CD14-positive monocyte (primary cell): Measurements from ENCODE around the gene HEPACAM2. TPM values are rescaled to one million over a fixed set of nuclear protein-coding genes. Genes with fewer than 3 reads are reported as not detected.
A peak's percentile ranks its signal among the peaks of the same experiment; 100 is the strongest.

Experiments used
- DNase-seq, 3 donors: peaks; one replicate each; pipeline ENCODE4 v3.0.0-alpha.2; 2011 to 2022
- H2AFZ ChIP-seq: 2 replicates; pipeline ENCODE4 v1.6.0; 2012; ENCODE audit warnings: mild to moderate bottlenecking, low read depth, low read length, inconsistent platforms; ENCODE audit not compliant: insufficient read depth, poor library complexity, severe bottlenecking
- H3K27ac ChIP-seq, 2 donors: 1 replicate in 1 of 2; 2 replicates in 1 of 2; pipeline ENCODE4 v1.5.1; 2012 to 2013; ENCODE audit warnings: low read length in 2 of 2, control low read depth in 1 of 2, inconsistent platforms in 1 of 2, low read depth in 1 of 2, mild to moderate bottlenecking in 1 of 2
- H3K27me3 ChIP-seq, 2 donors: one replicate each; pipeline versions ENCODE4 v1.6.0 to v1.6.1; 2011 to 2013; ENCODE audit warnings: low read length in 2 of 2; ENCODE audit not compliant: control insufficient read depth in 2 of 2, insufficient read depth in 2 of 2
- H3K36me3 ChIP-seq, 2 donors: replicated peaks in 1 of 2; 1 replicate in 1 of 2; 2 replicates in 1 of 2; pipeline versions ENCODE4 v1.5.1 to v1.6.1; 2012 to 2013; ENCODE audit warnings: low read length in 2 of 2, control low read depth in 1 of 2, inconsistent platforms in 1 of 2, mild to moderate bottlenecking in 1 of 2; ENCODE audit not compliant: insufficient read depth in 2 of 2, control insufficient read depth in 1 of 2
- H3K4me1 ChIP-seq, 2 donors: 1 replicate in 1 of 2; 2 replicates in 1 of 2; pipeline versions ENCODE4 v1.5.1 to v1.6.1; 2012 to 2013; ENCODE audit warnings: low read length in 2 of 2, control low read depth in 1 of 2, inconsistent platforms in 1 of 2, mild to moderate bottlenecking in 1 of 2, moderate library complexity in 1 of 2; ENCODE audit not compliant: insufficient read depth in 2 of 2, control insufficient read depth in 1 of 2
- H3K4me2 ChIP-seq: replicated peaks from 2 replicates; pipeline ENCODE3; 2012; ENCODE audit warnings: low read length, moderate library complexity, mild to moderate bottlenecking; ENCODE audit not compliant: poor library complexity, severe bottlenecking; ENCODE audit errors: extremely low read depth
- H3K4me3 ChIP-seq, 3 experiments: fragments of 200-600 bp in 1 of 3; sonication (generic) in 1 of 3; replicated peaks in 1 of 3; 1 replicate in 2 of 3; 2 replicates in 1 of 3; pipeline ENCODE4 v1.5.1; 2011 to 2013; ENCODE audit warnings: low read length in 3 of 3, mild to moderate bottlenecking in 3 of 3, control low read depth in 2 of 3, low read depth in 2 of 3, inconsistent platforms in 1 of 3, moderate library complexity in 1 of 3
- H3K79me2 ChIP-seq: 2 replicates; pipeline ENCODE4 v1.6.0; 2012; ENCODE audit warnings: mild to moderate bottlenecking, control low read depth, inconsistent platforms, low read length, moderate library complexity; ENCODE audit not compliant: insufficient read depth
- H3K9ac ChIP-seq: 2 replicates; pipeline ENCODE4 v1.6.0; 2017; ENCODE audit warnings: low read length, mild to moderate bottlenecking; ENCODE audit not compliant: insufficient read depth, poor library complexity, severe bottlenecking
- H3K9me3 ChIP-seq, 2 donors: replicated peaks in 1 of 2; 1 replicate in 1 of 2; 2 replicates in 1 of 2; pipeline versions ENCODE4 v1.5.1 to v1.6.1; 2012 to 2013; ENCODE audit warnings: low read length in 2 of 2, control low read depth in 1 of 2; ENCODE audit not compliant: control insufficient read depth in 1 of 2, insufficient read depth in 1 of 2
- H4K20me1 ChIP-seq: 2 replicates; pipeline ENCODE4 v1.6.0; 2012; ENCODE audit warnings: mild to moderate bottlenecking, low read length, control low read depth, moderate library complexity; ENCODE audit not compliant: insufficient read depth
- H3K27ac Mint-ChIP-seq, 7 donors: one replicate each; pipeline ENCODE4 v1.8.0; 2020; ENCODE audit warnings: mild to moderate bottlenecking in 7 of 7, mixed read lengths in 7 of 7, moderate library complexity in 6 of 7, inconsistent platforms in 2 of 7
- H3K27me3 Mint-ChIP-seq, 3 donors: one replicate each; pipeline ENCODE4 v1.8.0; 2021 to 2022; ENCODE audit warnings: low read depth in 3 of 3, mild to moderate bottlenecking in 3 of 3, mixed read lengths in 3 of 3, moderate library complexity in 3 of 3, inconsistent platforms in 1 of 3
- H3K36me3 Mint-ChIP-seq, 2 donors: one replicate each; pipeline ENCODE4 v1.8.0; 2020; ENCODE audit warnings: mixed read lengths in 2 of 2, inconsistent platforms in 1 of 2, mild to moderate bottlenecking in 1 of 2
- H3K4me1 Mint-ChIP-seq: one replicate; pipeline ENCODE4 v1.8.0; 2020; ENCODE audit warnings: mild to moderate bottlenecking, mixed read lengths
- H3K4me3 Mint-ChIP-seq, 2 donors: one replicate each; pipeline ENCODE4 v1.8.0; 2020; ENCODE audit warnings: mild to moderate bottlenecking in 2 of 2, mixed read lengths in 2 of 2, moderate library complexity in 1 of 2
- H3K9me3 Mint-ChIP-seq, 7 donors: one replicate each; pipeline ENCODE4 v1.8.0; 2020 to 2022; ENCODE audit warnings: mixed read lengths in 7 of 7, mild to moderate bottlenecking in 6 of 7, moderate library complexity in 6 of 7, inconsistent platforms in 2 of 7
- CTCF ChIP-seq: fragments of 200-600 bp; IDR thresholded peaks from one replicate; pipeline ENCODE4 v1.8.0; 2022; ENCODE audit warnings: antibody characterized with exemption, mild to moderate bottlenecking
- WGBS: methylation state at CpG from one replicate; pipeline ENCODE4 v1.1.5; 2013; ENCODE audit warnings: missing lambda C conversion rate; ENCODE audit not compliant: insufficient coverage; 5-methylcytosine and 5-hydroxymethylcytosine counted together
- intact Hi-C, 2 donors: fragments of 100-400 bp; cut with micrococcal nuclease; formaldehyde crosslinking; loops; one replicate each; pipeline versions ENCODE4 v1.15.0 to v1.15.1; 2023
- polyA plus RNA-seq, 3 donors: library from polyadenylated mRNA; depleted of rRNA in 1 of 3; unstranded in 2 of 3; stranded (reverse) in 1 of 3; fragments of 300-500 nt in 2 of 3; fragments of >200 nt in 1 of 3; fragmentation: Illumina TruSeq in 2 of 3; gene quantifications; 1 replicate in 2 of 3; 2 replicates in 1 of 3; pipeline ENCODE4 v1.2.3, GENCODE V29; 2012 to 2021

The HEPACAM2 gene
- polyA plus RNA-seq, 3 donors: 0.11 TPM; not detected in 2

GRCh38 chr7:93231799-93232672, 5.8 kb upstream of the HEPACAM2 start, which contains the start of gene VPS50:
VPS50 (plus strand) TSS chr7:93232366; CDS start chr7:93232468, 102 bp downstream.
- Histone ChIP-seq H3K79me2 (peaks cover 44% of the 10 kb centered on the region), H3K4me2 (peak within 1 kb of the TSS; percentile 84), H3K9me3 (no peaks in the 10 kb centered on the region), H3K36me3 (no peaks in the 10 kb centered on the region), H3K27ac (peak within 1 kb of the TSS; percentile 34 to 76), H3K4me3 (peak within 1 kb of the TSS; percentile 92 to 100 (median 98)), H4K20me1 (peaks cover 10% of the 10 kb centered on the region), H2AFZ (peak within 1 kb of the TSS; percentile 96), H3K9ac (peak within 1 kb of the TSS; percentile 75), H3K4me1 (peaks cover 16 to 19% of the 10 kb centered on the region in 2 donors), H3K27me3 (peaks cover 0 to 6% of the 10 kb centered on the region in 2 donors)
- intact Hi-C loops: no loop called here
- Mint-ChIP-seq H3K4me1 (peaks cover 17% of the 10 kb centered on the region), H3K4me3 (peak within 1 kb of the TSS; percentile 94 to 97), H3K27me3 (peaks cover 0 to 7% (median 4%) of the 10 kb centered on the region in 3 donors), H3K36me3 (no peaks in the 10 kb centered on the region), H3K27ac (peak within 1 kb of the TSS; percentile 75 to 96 (median 95)), H3K9me3 (no peaks in the 10 kb centered on the region)
- no peak for TF ChIP-seq CTCF
- peak; percentile 90 to 94 (median 93) for DNase-seq
- under 1% methylated on average over 35 of the region's 40 CpGs for WGBS

GRCh38 chr7:93231259-93231658, 5.0 kb upstream of the HEPACAM2 start:
- peak; percentile 36 to 78 (median 62) for DNase-seq
- Histone ChIP-seq H3K27me3 (peaks cover 0 to 6% of the 10 kb centered on the region in 2 donors), H3K27ac (no peak overlapping the region), H3K79me2 (peaks cover 39% of the 10 kb centered on the region), H2AFZ (peak overlapping the region; percentile 96), H3K36me3 (no peaks in the 10 kb centered on the region), H3K9ac (no peak overlapping the region), H3K9me3 (no peaks in the 10 kb centered on the region), H3K4me3 (peak overlapping the region; percentile 92 to 100 (median 98)), H3K4me2 (peak overlapping the region; percentile 84), H3K4me1 (peaks cover 16 to 19% of the 10 kb centered on the region in 2 donors), H4K20me1 (peaks cover 10% of the 10 kb centered on the region)
- Mint-ChIP-seq H3K27me3 (peaks cover 0 to 7% (median 6%) of the 10 kb centered on the region in 3 donors), H3K4me3 (peak overlapping the region; percentile 94 to 97), H3K4me1 (peaks cover 17% of the 10 kb centered on the region), H3K9me3 (no peaks in the 10 kb centered on the region), H3K27ac (peak overlapping the region in 1 of 7 donors; percentile 86), H3K36me3 (no peaks in the 10 kb centered on the region)
- no CpG with 5 or more reads among the region's 5 CpGs for WGBS
- no peak for TF ChIP-seq CTCF
- intact Hi-C loops: no loop called here
